Stimulated activated CD8-positive, alpha-beta memory T cell treated with anti-CD3 and anti-CD28 coated beads, Interleukin-15, amount 100 ng/mL, for 1 hour (primary cell): ENCODE measurements around the gene LPA.

Experiments
- DNase-seq: peaks from one replicate; pipeline ENCODE4 v3.0.0-alpha.2; 2020; ENCODE audit warnings: low read depth

LPA gene

DNA sequence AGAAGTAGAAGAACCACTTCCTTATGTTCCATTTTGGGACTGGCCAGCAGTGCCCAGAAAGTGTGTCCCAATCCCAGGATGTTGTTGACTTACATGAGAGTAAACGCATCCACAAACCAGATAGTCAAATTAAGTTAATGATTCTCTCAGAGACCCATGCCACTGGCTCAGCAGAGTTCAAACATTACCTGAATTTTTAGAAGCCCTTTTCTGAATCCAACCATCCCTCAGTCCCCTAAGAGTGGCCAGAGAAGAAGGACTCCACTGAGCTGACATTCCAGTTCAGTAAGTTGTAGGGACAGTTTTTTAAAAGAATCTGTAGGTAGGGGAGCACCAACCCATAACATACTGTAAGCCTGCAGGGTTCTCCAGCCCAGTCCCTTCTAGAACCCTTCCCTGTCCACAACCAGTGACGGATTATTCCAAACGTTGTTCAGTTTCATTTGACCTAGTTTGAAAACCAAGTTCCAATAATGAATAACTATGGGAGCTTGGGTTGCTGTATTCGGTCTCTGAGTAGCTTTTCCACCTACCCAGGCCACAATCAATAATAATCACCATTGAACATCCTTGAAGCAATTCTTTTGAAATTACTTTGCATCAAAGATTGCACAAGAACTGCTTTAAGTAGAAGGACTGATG is 153.0 kb downstream of the LPA start:
- no peak for DNase-seq

GRCh38 chr6:160510199-160510598 is 153.9 kb downstream of the LPA start:
- DNase-seq, result no peak

DNA sequence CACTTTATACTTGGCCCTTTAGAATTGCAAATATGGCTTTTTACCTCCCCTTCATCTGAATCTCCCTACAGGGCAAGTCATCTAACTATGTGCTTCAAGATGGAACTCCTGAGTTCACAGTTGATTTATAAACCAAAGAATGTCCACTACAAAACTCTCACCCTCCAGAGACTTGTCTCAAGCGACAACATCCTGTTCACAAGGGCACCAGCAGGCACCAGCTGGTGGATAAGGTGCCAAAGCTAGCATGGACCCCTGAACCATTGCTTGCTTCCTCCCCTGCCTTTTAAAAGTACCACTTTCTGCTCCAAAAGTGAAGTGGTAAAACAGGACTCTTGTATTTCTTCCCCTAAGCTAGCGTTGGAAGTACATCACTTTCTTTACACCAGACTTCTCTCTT is 154.5 kb downstream of the LPA start:
- DNase-seq, result no peak

- DNase-seq, result no peak
These were observed 155.5 kb downstream of the LPA start for GRCh38 chr6:160508599-160508998.

DNA sequence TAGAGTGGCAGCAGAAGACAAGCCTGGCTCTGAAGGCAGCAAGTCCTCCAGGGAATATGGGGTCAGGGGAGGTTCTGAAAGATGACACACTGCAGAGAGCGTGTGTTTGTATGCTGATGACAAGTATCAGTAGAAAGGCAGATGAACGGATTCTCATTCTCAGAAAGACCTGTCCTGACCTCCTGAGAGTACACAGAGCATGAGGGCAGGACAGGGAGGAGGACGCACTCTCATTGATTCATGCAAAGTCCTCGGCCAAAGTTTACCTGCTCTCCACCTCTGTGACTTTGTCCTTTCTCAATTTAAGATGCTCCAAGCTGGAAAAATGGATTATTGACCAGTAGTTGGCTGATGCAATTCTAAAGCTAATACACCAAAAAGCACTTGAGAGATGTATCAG is 156.7 kb downstream of the LPA start:
- no peak for DNase-seq

GRCh38 chr6:160505970-160506369 is 158.1 kb downstream of the LPA start:
- DNase-seq, result no peak

DNA sequence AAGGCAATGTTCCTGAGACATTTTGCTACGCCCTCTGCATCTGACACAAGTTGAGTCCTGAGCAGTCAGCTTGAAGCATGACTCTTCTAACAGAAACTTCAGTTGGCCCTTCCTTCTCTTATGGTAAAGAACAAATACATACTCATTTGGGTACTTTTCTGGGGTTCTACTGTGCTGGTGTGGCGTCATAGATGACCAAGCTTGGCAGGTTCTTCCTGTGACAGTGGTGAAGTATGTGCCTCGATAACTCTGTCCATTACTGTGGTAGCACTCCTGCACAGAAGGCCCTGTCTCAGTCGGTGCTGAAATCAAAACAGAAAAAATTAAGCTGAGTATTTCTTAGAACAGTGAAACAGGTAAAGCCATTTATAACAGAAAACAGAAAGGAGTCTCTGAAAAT is 163.4 kb downstream of the LPA start:
- no peak for DNase-seq

GRCh38 chr6:160494576-160494975 is 169.5 kb downstream of the LPA start:
- DNase-seq, result no peak

- DNase-seq, result no peak
These were observed 175.0 kb downstream of the LPA start for GRCh38 chr6:160489091-160489490.

DNA sequence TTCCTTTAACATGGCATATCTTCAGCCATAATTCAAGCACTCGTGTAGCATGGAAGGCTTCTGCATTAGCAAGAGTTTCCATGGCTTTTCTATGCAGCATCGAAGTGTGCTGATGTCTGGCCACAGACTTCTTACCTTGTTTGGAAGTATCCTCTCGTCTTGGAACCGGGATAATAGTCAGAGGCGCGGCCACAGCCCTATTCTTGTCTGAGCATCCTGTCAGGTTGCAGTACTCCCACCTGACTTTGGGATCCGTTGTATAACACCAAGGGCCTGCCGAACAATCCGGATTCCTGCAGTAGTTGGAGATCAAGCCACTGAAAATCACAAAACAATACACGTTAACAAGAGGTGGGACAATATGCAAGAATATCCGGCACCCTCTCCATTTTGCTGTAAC is 177.0 kb downstream of the LPA start:
- DNase-seq, result no peak
